ENCODE measurements around the gene CAMTA1. TPM values are rescaled to one million over a fixed set of nuclear protein-coding genes. Genes with fewer than 3 reads are reported as not detected.

Gene CAMTA1
- total RNA-seq, 1 donor from 2014 or later: 160 TPM

GRCh38 chr1:7535016-7535415 lies 749.8 kb downstream of the CAMTA1 start:
- H3K4me3 ChIP-seq: no peak overlapping the region
- peaks cover 32% of the 10 kb centered on the region for H3K27me3 ChIP-seq (ENCODE audit: low read depth)
- no peak overlapping the region for H3K27ac ChIP-seq (replicated peaks)
- intact Hi-C loops (cut with micrococcal nuclease): no loop called here
- no peak for TF ChIP-seq CTCF (IDR thresholded peaks at IDR 0.05; ENCODE audit: borderline replicate concordance)
- no peaks in the 10 kb centered on the region for H3K9me3 ChIP-seq (replicated peaks)
- H3K36me3 ChIP-seq: no peaks in the 10 kb centered on the region
- H3K4me1 ChIP-seq: peaks cover 6% of the 10 kb centered on the region
- DNase-seq: peak; percentile 5

GRCh38 chr1:7535934-7536878 lies 751.0 kb downstream of the CAMTA1 start:
- peaks cover 32% of the 10 kb centered on the region for H3K27me3 ChIP-seq (ENCODE audit: low read depth)
- H3K4me1 ChIP-seq: peaks cover 6% of the 10 kb centered on the region
- H3K36me3 ChIP-seq: no peaks in the 10 kb centered on the region
- no peak overlapping the region for H3K27ac ChIP-seq (replicated peaks)
- intact Hi-C loops (cut with micrococcal nuclease): no loop called here
- no peaks in the 10 kb centered on the region for H3K9me3 ChIP-seq (replicated peaks)
- TF ChIP-seq CTCF (IDR thresholded peaks at IDR 0.05; ENCODE audit: borderline replicate concordance): no peak
- H3K4me3 ChIP-seq: no peak overlapping the region
- DNase-seq: peak; percentile 3

GRCh38 chr1:7536891-7537591 lies 751.8 kb downstream of the CAMTA1 start:
- H3K36me3 ChIP-seq: no peaks in the 10 kb centered on the region
- DNase-seq: peak; percentile 11
- no peak overlapping the region for H3K27ac ChIP-seq (replicated peaks)
- H3K4me3 ChIP-seq: no peak overlapping the region
- no peak for TF ChIP-seq CTCF (IDR thresholded peaks at IDR 0.05; ENCODE audit: borderline replicate concordance)
- H3K9me3 ChIP-seq (replicated peaks): no peaks in the 10 kb centered on the region
- peaks cover 10% of the 10 kb centered on the region for H3K4me1 ChIP-seq
- peaks cover 32% of the 10 kb centered on the region for H3K27me3 ChIP-seq (ENCODE audit: low read depth)
- intact Hi-C loops (cut with micrococcal nuclease): no loop called here

GRCh38 chr1:7538033-7538432 lies 752.8 kb downstream of the CAMTA1 start:
- intact Hi-C loops (cut with micrococcal nuclease): no loop called here
- no peaks in the 10 kb centered on the region for H3K9me3 ChIP-seq (replicated peaks)
- peak; percentile 1 for DNase-seq

More at GRCh38 chr1:7538033-7538432, 752.8 kb downstream of the CAMTA1 start:
- H3K27me3 ChIP-seq (ENCODE audit: low read depth): peaks cover 26% of the 10 kb centered on the region
- no peak overlapping the region for H3K4me3 ChIP-seq
- no peaks in the 10 kb centered on the region for H3K36me3 ChIP-seq
- no peak overlapping the region for H3K27ac ChIP-seq (replicated peaks)
- no peak for TF ChIP-seq CTCF (IDR thresholded peaks at IDR 0.05; ENCODE audit: borderline replicate concordance)
- peaks cover 10% of the 10 kb centered on the region for H3K4me1 ChIP-seq

Measured in left ventricle myocardium inferior (tissue), 1 donor.